GM06990 (cell line): Measurements from ENCODE around the gene GNAL.
A peak's percentile ranks its signal among the peaks of the same experiment; 100 is the strongest.

Experiments
- DNase-seq: peaks from one replicate; pipeline ENCODE4 v3.0.0-alpha.2; 2011; ENCODE audit not compliant: insufficient read length; ENCODE audit errors: extremely low read depth
- H3K27me3 ChIP-seq: replicated peaks from 2 replicates; pipeline ENCODE4 v1.6.0; 2011; ENCODE audit warnings: low read length; ENCODE audit not compliant: control insufficient read depth, insufficient read depth
- H3K36me3 ChIP-seq: 2 replicates; pipeline ENCODE4 v1.5.1; 2011; ENCODE audit warnings: low read length; ENCODE audit not compliant: control insufficient read depth, insufficient read depth
- H3K4me3 ChIP-seq: replicated peaks from 2 replicates; pipeline ENCODE4 v1.5.1; 2011; ENCODE audit warnings: low read depth, mild to moderate bottlenecking, control low read depth, low read length
- CTCF ChIP-seq: IDR thresholded peaks from 2 replicates; pipeline ENCODE4 v1.5.1; 2011; ENCODE audit warnings: low read length, control low read depth, mild to moderate bottlenecking, inconsistent platforms; ENCODE audit not compliant: insufficient read depth, poor library complexity, severe bottlenecking

GNAL gene

GRCh38 chr18:11754979-11755378 lies 65.9 kb downstream of the GNAL start:
- Histone ChIP-seq H3K27me3 (no peaks in the 10 kb centered on the region; the same call in none of the 2 replicates), H3K36me3 (no peaks in the 10 kb centered on the region), H3K4me3 (no peak overlapping the region)
- no peak for TF ChIP-seq CTCF
- DNase-seq, result no peak

- no peak for TF ChIP-seq CTCF
- H3K36me3 ChIP-seq, result no peaks in the 10 kb centered on the region
- H3K27me3 ChIP-seq, result no peaks in the 10 kb centered on the region; the same call in 1 of the 2 replicates
- H3K4me3 ChIP-seq, result no peak overlapping the region
- no peak for DNase-seq
Observed at GRCh38 chr18:11757084-11757590, 68.1 kb downstream of the GNAL start.

- Histone ChIP-seq H3K36me3 (no peaks in the 10 kb centered on the region), H3K27me3 (no peaks in the 10 kb centered on the region; the same call in 1 of the 2 replicates), H3K4me3 (no peak overlapping the region)
- DNase-seq, result no peak
- TF ChIP-seq CTCF, result no peak
Observed at GRCh38 chr18:11759456-11759855, 70.4 kb downstream of the GNAL start.

- Histone ChIP-seq H3K27me3 (no peaks in the 10 kb centered on the region; the same call in 1 of the 2 replicates), H3K36me3 (no peaks in the 10 kb centered on the region), H3K4me3 (no peak overlapping the region)
- no peak for TF ChIP-seq CTCF
- DNase-seq, result no peak
Observed at GRCh38 chr18:11760498-11761167, 71.6 kb downstream of the GNAL start.

GRCh38 chr18:11761553-11761952 lies 72.5 kb downstream of the GNAL start:
- no peak for DNase-seq
- H3K4me3 ChIP-seq, result no peak overlapping the region

More at GRCh38 chr18:11761553-11761952, 72.5 kb downstream of the GNAL start:
- Histone ChIP-seq H3K36me3 (no peaks in the 10 kb centered on the region), H3K27me3 (no peaks in the 10 kb centered on the region; the same call in 1 of the 2 replicates)
- peak; percentile 31 for TF ChIP-seq CTCF
